Vagina (tissue), 2 donors: ENCODE measurements around the gene ARHGEF40. TPM values are rescaled to one million over a fixed set of nuclear protein-coding genes. Genes with fewer than 3 reads are reported as not detected.

Source experiments
- DNase-seq, 2 donors: peaks; one replicate each; pipeline ENCODE4 v3.0.0-alpha.2; 2017; ENCODE audit errors: extremely low spot score in 2 of 2
- H3K27ac ChIP-seq: fragments of 200-600 bp; sonication (generic); one replicate; pipeline ENCODE4 v1.5.1; 2019
- H3K27me3 ChIP-seq: fragments of 200-600 bp; sonication (generic); one replicate; pipeline ENCODE4 v1.5.1; 2019
- H3K36me3 ChIP-seq, 2 donors: fragments of 200-600 bp; sonication (generic); one replicate each; pipeline ENCODE4 v1.5.1; 2017 to 2019
- H3K4me1 ChIP-seq: fragments of 200-600 bp; sonication (generic); one replicate; pipeline ENCODE4 v1.5.1; 2019
- H3K4me3 ChIP-seq, 2 donors: fragments of 200-600 bp; sonication (generic); 1 replicate in 1 of 2; 2 replicates in 1 of 2; pipeline ENCODE4 v1.5.1; 2016 to 2019
- H3K9me3 ChIP-seq: fragments of 200-600 bp; sonication (generic); one replicate; pipeline ENCODE4 v1.5.1; 2019
- POLR2A ChIP-seq, 2 donors: fragments of 450-650 bp; IDR thresholded peaks; one replicate each; pipeline ENCODE4 v1.6.1; 2017; ENCODE audit warnings: antibody characterized with exemption in 2 of 2, mild to moderate bottlenecking in 2 of 2, moderate library complexity in 2 of 2
- POLR2AphosphoS5 ChIP-seq, 2 donors: sonication (generic); formaldehyde crosslinking; IDR thresholded peaks; one replicate each; pipeline ENCODE4 v1.9.0; 2017; ENCODE audit warnings: antibody characterized with exemption in 2 of 2, mild to moderate bottlenecking in 2 of 2, low read depth in 1 of 2; ENCODE audit not compliant: insufficient read depth in 1 of 2
- intact Hi-C: fragments of 100-400 bp; cut with DNase I; formaldehyde crosslinking; loops from one replicate; pipeline ENCODE4 v1.15.1; 2023
- total RNA-seq: library from RNA; depleted of rRNA; stranded (reverse); fragments of >200 nt; gene quantifications from one replicate; pipeline ENCODE4 v1.2.3, GENCODE V29; 2016
- TF ChIP-seq, protein P1 (sequence below), 3 experiments: fragments of 450-650 bp in 2 of 3; fragments of 200-600 bp in 1 of 3; sonication (generic) in 1 of 3; IDR thresholded peaks; one replicate each; pipeline ENCODE4 v1.5.1; 2017 to 2019; ENCODE audit warnings: antibody characterized with exemption in 3 of 3, mild to moderate bottlenecking in 2 of 3, moderate library complexity in 2 of 3

Gene ARHGEF40
- total RNA-seq, 1 donor from 2014 or later = 36.3 TPM

DNA sequence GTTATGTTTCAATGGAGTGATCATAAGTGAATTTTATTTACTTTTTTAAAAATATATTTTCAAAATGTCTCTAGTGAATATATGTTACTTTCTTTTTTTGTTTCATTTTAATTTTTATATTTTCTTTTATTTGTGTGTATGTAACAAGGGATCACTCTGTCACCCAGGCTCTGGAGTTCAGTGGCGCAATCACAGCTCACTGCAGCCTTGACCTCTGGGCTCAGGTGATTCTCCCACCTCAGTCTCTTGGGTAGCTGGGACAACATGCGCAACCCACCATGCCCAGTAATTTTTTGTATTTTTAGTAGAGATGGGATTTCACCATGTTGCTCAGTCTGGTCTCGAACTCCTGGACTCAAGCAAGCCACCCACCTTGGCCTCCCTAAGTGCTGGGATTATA, 48.8 kb downstream of the ARHGEF40 start:
- no peaks in the 10 kb centered on the region for H3K27me3 ChIP-seq
- H3K27ac ChIP-seq = no peak overlapping the region
- no peaks in the 10 kb centered on the region for H3K4me1 ChIP-seq
- intact Hi-C loops = no loop called here
- no peak overlapping the region for H3K4me3 ChIP-seq
- no peaks in the 10 kb centered on the region for H3K9me3 ChIP-seq
- TF ChIP-seq, protein P1, sequence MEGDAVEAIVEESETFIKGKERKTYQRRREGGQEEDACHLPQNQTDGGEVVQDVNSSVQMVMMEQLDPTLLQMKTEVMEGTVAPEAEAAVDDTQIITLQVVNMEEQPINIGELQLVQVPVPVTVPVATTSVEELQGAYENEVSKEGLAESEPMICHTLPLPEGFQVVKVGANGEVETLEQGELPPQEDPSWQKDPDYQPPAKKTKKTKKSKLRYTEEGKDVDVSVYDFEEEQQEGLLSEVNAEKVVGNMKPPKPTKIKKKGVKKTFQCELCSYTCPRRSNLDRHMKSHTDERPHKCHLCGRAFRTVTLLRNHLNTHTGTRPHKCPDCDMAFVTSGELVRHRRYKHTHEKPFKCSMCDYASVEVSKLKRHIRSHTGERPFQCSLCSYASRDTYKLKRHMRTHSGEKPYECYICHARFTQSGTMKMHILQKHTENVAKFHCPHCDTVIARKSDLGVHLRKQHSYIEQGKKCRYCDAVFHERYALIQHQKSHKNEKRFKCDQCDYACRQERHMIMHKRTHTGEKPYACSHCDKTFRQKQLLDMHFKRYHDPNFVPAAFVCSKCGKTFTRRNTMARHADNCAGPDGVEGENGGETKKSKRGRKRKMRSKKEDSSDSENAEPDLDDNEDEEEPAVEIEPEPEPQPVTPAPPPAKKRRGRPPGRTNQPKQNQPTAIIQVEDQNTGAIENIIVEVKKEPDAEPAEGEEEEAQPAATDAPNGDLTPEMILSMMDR (IDR thresholded peaks at IDR 0.05) = no peak
- TF ChIP-seq POLR2AphosphoS5 (IDR thresholded peaks at IDR 0.05; ENCODE audit: insufficient read depth in 1 of 2, low read depth in 1 of 2) (no peak), POLR2A (IDR thresholded peaks at IDR 0.05) (no peak)
- no peaks in the 10 kb centered on the region for H3K36me3 ChIP-seq
- DNase-seq = no peak

DNA sequence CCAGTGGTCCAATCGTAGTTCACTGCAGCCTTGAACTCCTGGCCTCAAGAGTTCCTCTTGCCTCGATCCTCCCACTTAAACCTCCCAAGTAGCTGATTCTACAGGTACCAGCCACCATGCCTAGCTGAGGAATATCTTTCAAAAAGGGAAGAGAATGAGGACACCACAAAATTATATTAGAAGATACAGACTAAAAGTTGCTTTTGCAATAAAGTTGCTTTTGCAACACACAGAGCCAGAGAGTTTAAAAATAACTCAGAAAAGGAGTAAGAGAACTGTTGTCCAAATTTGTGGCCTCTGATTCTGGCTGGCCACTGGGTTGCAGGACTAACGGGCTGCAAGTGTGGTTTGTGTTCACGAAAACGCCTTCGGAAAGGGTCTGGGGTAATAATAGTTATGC, 50.6 kb downstream of the ARHGEF40 start:
- Histone ChIP-seq H3K36me3 (no peaks in the 10 kb centered on the region), H3K27ac (no peak overlapping the region), H3K4me3 (no peak overlapping the region), H3K9me3 (no peaks in the 10 kb centered on the region), H3K27me3 (no peaks in the 10 kb centered on the region), H3K4me1 (no peaks in the 10 kb centered on the region)
- DNase-seq = no peak
- TF ChIP-seq POLR2AphosphoS5 (IDR thresholded peaks at IDR 0.05; ENCODE audit: insufficient read depth in 1 of 2, low read depth in 1 of 2) (no peak), POLR2A (IDR thresholded peaks at IDR 0.05) (no peak)
- TF ChIP-seq, protein P1 (IDR thresholded peaks at IDR 0.05) = no peak
- intact Hi-C loops = no loop called here

DNA sequence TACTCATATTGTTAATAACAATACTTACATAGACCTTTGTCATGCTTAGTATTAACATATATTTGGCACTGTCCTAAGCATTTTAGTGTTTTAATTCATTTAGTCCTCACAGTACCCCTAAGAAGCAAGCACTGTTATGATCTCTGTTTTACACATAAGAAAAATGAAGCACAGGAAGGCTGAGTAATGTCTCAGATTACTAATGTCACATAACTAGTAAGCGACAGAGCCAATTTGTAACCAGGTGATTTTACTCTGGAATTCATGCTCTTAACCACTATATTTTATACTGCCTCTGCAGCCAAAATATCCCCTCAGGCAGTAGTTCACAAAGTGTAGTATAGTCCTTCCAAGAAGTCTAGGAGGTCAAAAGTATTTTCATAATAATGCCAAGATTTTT, 51.0 kb downstream of the ARHGEF40 start:
- Histone ChIP-seq H3K36me3 (no peaks in the 10 kb centered on the region), H3K9me3 (no peaks in the 10 kb centered on the region), H3K27ac (no peak overlapping the region), H3K4me3 (no peak overlapping the region), H3K4me1 (no peaks in the 10 kb centered on the region), H3K27me3 (no peaks in the 10 kb centered on the region)
- no peak for DNase-seq
- intact Hi-C loops = no loop called here
- TF ChIP-seq POLR2AphosphoS5 (IDR thresholded peaks at IDR 0.05; ENCODE audit: insufficient read depth in 1 of 2, low read depth in 1 of 2) (no peak), POLR2A (IDR thresholded peaks at IDR 0.05) (no peak)
- TF ChIP-seq, protein P1 (IDR thresholded peaks at IDR 0.05) = no peak

DNA sequence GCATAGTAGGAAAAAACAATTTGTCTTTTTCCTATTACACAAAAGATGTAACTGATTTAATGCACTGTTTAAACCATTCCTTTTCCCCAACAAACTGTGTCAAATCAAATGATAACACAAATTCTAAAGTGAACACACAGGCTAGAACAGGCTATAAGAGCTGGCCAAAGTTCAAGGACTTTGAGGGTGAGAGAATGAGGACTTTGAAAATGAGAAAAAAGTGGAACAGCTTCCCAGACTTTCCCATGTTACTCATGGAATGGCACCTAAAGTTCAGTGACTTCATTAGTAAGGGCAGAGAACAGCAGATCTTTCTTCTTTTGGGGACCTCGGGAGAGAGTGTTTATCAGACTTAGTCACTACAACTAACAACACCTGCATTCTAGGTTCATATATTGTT, 53.3 kb downstream of the ARHGEF40 start:
- TF ChIP-seq POLR2AphosphoS5 (IDR thresholded peaks at IDR 0.05; ENCODE audit: insufficient read depth in 1 of 2, low read depth in 1 of 2) = no peak
- TF ChIP-seq POLR2A (IDR thresholded peaks at IDR 0.05) = no peak
- TF ChIP-seq, protein P1 (IDR thresholded peaks at IDR 0.05) = no peak
- Histone ChIP-seq H3K4me1 (no peaks in the 10 kb centered on the region), H3K27ac (no peak overlapping the region), H3K4me3 (no peak overlapping the region), H3K36me3 (no peaks in the 10 kb centered on the region), H3K27me3 (no peaks in the 10 kb centered on the region), H3K9me3 (no peaks in the 10 kb centered on the region)
- DNase-seq = no peak
- intact Hi-C loops = no loop called here

DNA sequence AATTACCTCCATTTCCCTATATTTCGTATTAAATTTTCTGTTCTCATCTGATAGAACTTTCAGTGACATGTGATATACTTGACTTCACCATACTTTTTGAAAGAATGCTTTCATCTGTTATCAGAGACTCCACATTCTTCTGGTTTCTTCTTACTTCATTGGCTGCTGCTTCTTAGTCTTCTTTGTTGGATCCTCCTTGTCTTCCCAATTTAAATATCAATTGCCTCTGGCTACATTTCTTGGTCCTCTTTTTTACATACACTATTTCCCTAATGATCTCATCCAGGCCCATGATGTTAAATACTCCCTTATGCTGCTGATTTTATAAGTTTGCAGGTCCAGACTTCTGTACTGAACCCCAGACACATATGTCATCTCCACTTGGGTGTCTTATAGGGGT, 63.8 kb downstream of the ARHGEF40 start:
- intact Hi-C loops = no loop called here

More for the DNA sequence above, 63.8 kb downstream of the ARHGEF40 start:
- H3K36me3 ChIP-seq = no peaks in the 10 kb centered on the region
- no peaks in the 10 kb centered on the region for H3K9me3 ChIP-seq
- H3K4me1 ChIP-seq = no peaks in the 10 kb centered on the region
- H3K27me3 ChIP-seq = no peaks in the 10 kb centered on the region
- DNase-seq = no peak
- TF ChIP-seq, protein P1 (IDR thresholded peaks at IDR 0.05) = no peak
- TF ChIP-seq POLR2AphosphoS5 (IDR thresholded peaks at IDR 0.05; ENCODE audit: insufficient read depth in 1 of 2, low read depth in 1 of 2) (no peak), POLR2A (IDR thresholded peaks at IDR 0.05) (no peak)
- H3K27ac ChIP-seq = no peak overlapping the region
- no peak overlapping the region for H3K4me3 ChIP-seq
